ENCODE data around the gene EML6. TPM values are rescaled to one million over a fixed set of nuclear protein-coding genes. Genes with fewer than 3 reads are reported as not detected.

Gene EML6
- total and polyA plus RNA-seq, 2 of the 8 experiments (the other 6 are each of a cell fraction or from before 2014, with no cell fraction given) = 1.2 to 1.6 TPM

- H3K27ac ChIP-seq (ENCODE audit: low read depth, low read length) = no peak overlapping the region
- TF ChIP-seq SUZ12 (IDR thresholded peaks at IDR 0.05; ENCODE audit: low read length) = no peak
- TF ChIP-seq YY1 (IDR thresholded peaks at IDR 0.05; ENCODE audit: low read depth, low read length) = no peak
- TF ChIP-seq TCF12 (IDR thresholded peaks at IDR 0.05; ENCODE audit: low read depth, low read length) = no peak
- TF ChIP-seq FOSL1 (IDR thresholded peaks at IDR 0.05; ENCODE audit: insufficient read depth, low read depth, low read length) = no peak
- no peak for TF ChIP-seq SRF (IDR thresholded peaks at IDR 0.05; ENCODE audit: low read depth, low read length)
- TF ChIP-seq HDAC6 (IDR thresholded peaks at IDR 0.05; ENCODE audit: low read depth, low read length) = no peak
- TF ChIP-seq RXRA (IDR thresholded peaks at IDR 0.05; ENCODE audit: insufficient read depth, low read depth, low read length) = no peak
- TF ChIP-seq ZNF274 (IDR thresholded peaks at IDR 0.05; ENCODE audit: borderline replicate concordance, extremely low read depth, low read length) = no peak
- no peak for TF ChIP-seq RFX5 (IDR thresholded peaks at IDR 0.05; ENCODE audit: borderline replicate concordance, low read depth, low read length)
- no peak for TF ChIP-seq CTBP2 (IDR thresholded peaks at IDR 0.05; ENCODE audit: borderline replicate concordance, insufficient read depth, insufficient read length, low read length)
- no peak for TF ChIP-seq MAFK (IDR thresholded peaks at IDR 0.05; ENCODE audit: low read depth, low read length)
- no peak for TF ChIP-seq GABPA (IDR thresholded peaks at IDR 0.05; ENCODE audit: borderline replicate concordance, insufficient read depth, low read length)
Observed at GRCh38 chr2:54770211-54770610, 46.7 kb downstream of the EML6 start.

More at GRCh38 chr2:54770211-54770610, 46.7 kb downstream of the EML6 start:
- Histone ChIP-seq H3K4me2 (ENCODE audit: insufficient read depth in 1 of 2, low read depth in 2 of 2, low read length in 2 of 2) (no peak overlapping the region), H2BK12ac (ENCODE audit: low read depth, low read length) (no peak overlapping the region), H3K4me3 (ENCODE audit: extremely low read depth in 1 of 4, insufficient read depth in 2 of 4, low read depth in 3 of 4, low read length in 4 of 4) (no peak overlapping the region), H4K91ac (replicated peaks; ENCODE audit: insufficient read length, low read length) (no peak overlapping the region), H4K20me1 (replicated peaks in 1 of 2; ENCODE audit: control insufficient read depth in 1 of 2, insufficient read depth in 2 of 2, low read length in 2 of 2) (no peaks in the 10 kb centered on the region), H2AK5ac (ENCODE audit: low read depth, low read length) (no peak overlapping the region), H3K79me1 (ENCODE audit: low read depth, low read length) (no peaks in the 10 kb centered on the region), H3K79me2 (ENCODE audit: control insufficient read depth in 1 of 2, insufficient read depth in 2 of 2, low read length in 2 of 2) (no peaks in the 10 kb centered on the region), H2BK5ac (ENCODE audit: low read depth, low read length) (no peak overlapping the region), H2BK20ac (ENCODE audit: low read length) (no peak overlapping the region), H3K23me2 (ENCODE audit: low read depth, low read length) (no peaks in the 10 kb centered on the region), H3K14ac (ENCODE audit: insufficient read length) (no peak overlapping the region), H4K8ac (ENCODE audit: extremely low read depth, insufficient read depth, low read length) (no peak overlapping the region), H3K4me1 (replicated peaks in 1 of 4; ENCODE audit: control insufficient read depth in 3 of 4, insufficient read depth in 4 of 4, low read length in 3 of 4) (no peaks in the 10 kb centered on the region), H4K5ac (ENCODE audit: insufficient read length, low read depth, low read length) (no peak overlapping the region), H3K18ac (ENCODE audit: extremely low read depth, low read length) (no peak overlapping the region), H3K56ac (replicated peaks; ENCODE audit: insufficient read length, low read depth, low read length) (no peak overlapping the region), H2BK120ac (replicated peaks; ENCODE audit: low read depth, low read length) (no peak overlapping the region), H3K9ac (replicated peaks in 1 of 4; ENCODE audit: extremely low read depth in 1 of 4, low read depth in 3 of 4, low read length in 3 of 4) (no peak overlapping the region), H3K27me3 (replicated peaks in 1 of 4; ENCODE audit: control insufficient read depth in 3 of 4, extremely low read depth in 1 of 4, insufficient read depth in 3 of 4, low read length in 3 of 4) (no peaks in the 10 kb centered on the region), H2AFZ (ENCODE audit: low read length) (no peak overlapping the region), H3K36me3 (ENCODE audit: control insufficient read depth in 2 of 4, insufficient read depth in 4 of 4, low read length in 3 of 4) (no peaks in the 10 kb centered on the region), H3K23ac (ENCODE audit: insufficient read length) (no peak overlapping the region), H3K9me3 (ENCODE audit: insufficient read depth in 2 of 2, low read depth in 1 of 2, low read length in 1 of 2) (no peaks in the 10 kb centered on the region; a peak in 1 of 4 replicates), H2BK15ac (ENCODE audit: low read length) (no peak overlapping the region), H3K4ac (replicated peaks; ENCODE audit: insufficient read length, low read depth, low read length) (no peak overlapping the region)
- 87% methylated on average over 2 of the region's 2 CpGs; no CpG with 5 or more reads in 1 of the 2 experiments for WGBS, 2 experiments (ENCODE audit: extremely low coverage in 1 of 2, insufficient coverage in 1 of 2, insufficient read length in 1 of 2, insufficient replicate concordance in 2 of 2, low coverage in 1 of 2, low lambda C conversion rate in 2 of 2, missing lambda C conversion rate in 1 of 2)
- DNase-seq (ENCODE audit: low read depth in 1 of 2, low spot score in 2 of 2) = no peak
- CTCF ChIA-PET (ENCODE audit: partially characterized antibody) = interaction anchor here (1.0 to 2.2 kb wide), 5 partner anchors 9 to 68 kb away, joined by 3 to 6 read pairs (median 3); no protein-coding TSS in a partner anchor
- POLR2A ChIA-PET (ENCODE audit: partially characterized antibody) = no interaction called here
- no peak for FAIRE-seq
